A673 (cell line): ENCODE data around the gene ANKRD52. TPM values are rescaled to one million over a fixed set of nuclear protein-coding genes. Genes with fewer than 3 reads are reported as not detected.

Experiments
- BruUV-seq: library from RNA; stranded (reverse); fragments of 400-500 nt; replicated peaks from 2 replicates; lab custom pipeline; 2021; lab: Mats Ljungman, UMichigan
- CTCF ChIA-PET: fragments of 300-600 bp; sonication (Branson Sonifier 250); formaldehyde crosslinking; loops from one replicate; lab custom pipeline; 2022; ENCODE audit warnings: antibody characterized with exemption; lab: Charles Lee
- POLR2A ChIA-PET: fragments of 300-600 bp; sonication (Branson Sonifier 250); formaldehyde crosslinking; loops from one replicate; lab custom pipeline; 2022; ENCODE audit warnings: antibody characterized with exemption; ENCODE audit not compliant: low non-redundant PET; lab: Charles Lee
- DNase-seq: peaks from one replicate; pipeline ENCODE4 v3.0.0-alpha.2; 2015; ENCODE audit warnings: low spot score
- H3K27ac ChIP-seq: fragments of 200-600 bp; sonication (generic); 2 replicates; pipeline ENCODE4 v1.5.1; 2016; ENCODE audit warnings: mixed run types, low read depth, mild to moderate bottlenecking, mixed read lengths, antibody characterized with exemption, low read length; ENCODE audit not compliant: poor library complexity, severe bottlenecking
- H3K27me3 ChIP-seq: fragments of 200-600 bp; sonication (generic); replicated peaks from 2 replicates; pipeline ENCODE4 v1.6.1; 2017; ENCODE audit warnings: mixed run types, low read depth, mild to moderate bottlenecking, mixed read lengths, antibody characterized with exemption, low read length; ENCODE audit not compliant: insufficient read depth, poor library complexity
- H3K36me3 ChIP-seq: fragments of 200-600 bp; sonication (generic); 2 replicates; pipeline ENCODE4 v1.6.1; 2016; ENCODE audit warnings: mixed run types, mild to moderate bottlenecking, mixed read lengths, antibody characterized with exemption, low read length; ENCODE audit not compliant: insufficient read depth, poor library complexity, severe bottlenecking
- H3K4me1 ChIP-seq: fragments of 200-600 bp; sonication (generic); 2 replicates; pipeline ENCODE4 v1.6.1; 2017; ENCODE audit warnings: mixed run types, mild to moderate bottlenecking, mixed read lengths, antibody characterized with exemption, low read length; ENCODE audit not compliant: insufficient read depth, poor library complexity, severe bottlenecking
- H3K4me3 ChIP-seq: fragments of 200-600 bp; sonication (generic); 2 replicates; pipeline ENCODE4 v1.5.1; 2016; ENCODE audit warnings: low read depth, mixed run types, mild to moderate bottlenecking, mixed read lengths, low read length; ENCODE audit not compliant: poor library complexity, severe bottlenecking
- H3K9me3 ChIP-seq: fragments of 200-600 bp; sonication (generic); 2 replicates; pipeline ENCODE4 v1.6.1; 2016; ENCODE audit warnings: mixed run types, low read depth, mild to moderate bottlenecking, mixed read lengths, antibody characterized with exemption, low read length; ENCODE audit not compliant: poor library complexity, severe bottlenecking
- CTCF ChIP-seq: fragments of 300-800, 200-600 bp; sonication (generic); conservative IDR thresholded peaks from 2 replicates; pipeline ENCODE4 v1.5.1; 2017; ENCODE audit warnings: low read depth, mild to moderate bottlenecking, antibody characterized with exemption, low read length, moderate library complexity, mixed read lengths
- EZH2 ChIP-seq: fragments of 200-600 bp; sonication (generic); IDR thresholded peaks from 2 replicates; pipeline ENCODE4 v1.6.1; 2017; ENCODE audit warnings: borderline replicate concordance, low read depth, mild to moderate bottlenecking, mixed read lengths, antibody characterized with exemption, low read length; ENCODE audit not compliant: poor library complexity, severe bottlenecking
- intact Hi-C: fragments of 100-400 bp; cut with micrococcal nuclease; formaldehyde crosslinking; loops from one replicate; pipeline ENCODE4 v1.10.0; 2022; ENCODE audit not compliant: unreplicated experiment
- total RNA-seq: library from RNA; stranded (reverse); gene quantifications from 2 replicates; pipeline ENCODE4 v1.2.3, GENCODE V29; 2021

ANKRD52 gene
- total RNA-seq, 1 experiment from 2014 or later, result 74.7 TPM

GRCh38 chr12:56229082-56229481 lies 29.1 kb downstream of the ANKRD52 start:
- BruUV-seq, result no TSS peak

GRCh38 chr12:56224954-56225353 lies 33.2 kb downstream of the ANKRD52 start:
- intact Hi-C loops, result loop anchor here (1.0 to 5.0 kb wide), 2 partner anchors 32 kb away; partner anchors contain the start of gene ANKRD52
- no peak for DNase-seq
- POLR2A ChIA-PET, result interaction anchor here (0.5 kb wide), 1 partner anchor 32 kb away, joined by 3 read pairs; no protein-coding TSS in a partner anchor
- H3K9me3 ChIP-seq, result no peaks in the 10 kb centered on the region
- H3K4me1 ChIP-seq, result peaks cover 5% of the 10 kb centered on the region
- CTCF ChIA-PET, result no interaction called here
- no peaks in the 10 kb centered on the region for H3K27me3 ChIP-seq
- TF ChIP-seq CTCF, result no peak
- TF ChIP-seq EZH2, result no peak
- no TSS peak for BruUV-seq
- H3K4me3 ChIP-seq, result peak overlapping the region; percentile 65
- H3K27ac ChIP-seq, result peak overlapping the region; percentile 19
- H3K36me3 ChIP-seq, result no peaks in the 10 kb centered on the region

More at GRCh38 chr12:56229082-56229481, 29.1 kb downstream of the ANKRD52 start:
- no peak overlapping the region for H3K4me3 ChIP-seq
- no peaks in the 10 kb centered on the region for H3K36me3 ChIP-seq
- intact Hi-C loops, result no loop called here
- DNase-seq, result no peak
- ChIA-PET POLR2A (no interaction called here), CTCF (no interaction called here)
- H3K27me3 ChIP-seq, result no peaks in the 10 kb centered on the region
- no peak overlapping the region for H3K27ac ChIP-seq
- TF ChIP-seq EZH2 (no peak), CTCF (no peak)
- no peaks in the 10 kb centered on the region for H3K4me1 ChIP-seq
- H3K9me3 ChIP-seq, result no peaks in the 10 kb centered on the region

- TSS peak; percentile 63 for BruUV-seq
- no peaks in the 10 kb centered on the region for H3K27me3 ChIP-seq
- no peaks in the 10 kb centered on the region for H3K9me3 ChIP-seq
- H3K36me3 ChIP-seq, result no peaks in the 10 kb centered on the region
- no peak for TF ChIP-seq EZH2
- peak; percentile 98 for TF ChIP-seq CTCF
- peaks cover 5% of the 10 kb centered on the region for H3K4me1 ChIP-seq
- POLR2A ChIA-PET, result interaction anchor here (0.7 kb wide), 1 partner anchor 134 kb away, joined by 4 read pairs; no protein-coding TSS in a partner anchor
- CTCF ChIA-PET, result no interaction called here
- H3K4me3 ChIP-seq, result peak within 1 kb of the TSS; percentile 65
- DNase-seq, result peak; percentile 99
- H3K27ac ChIP-seq, result peak within 1 kb of the TSS; percentile 72
- intact Hi-C loops, result loop anchor here (1.0 to 5.0 kb wide), 2 partner anchors 31 to 33 kb away; partner anchors contain the start of gene ANKRD52
Measured at GRCh38 chr12:56224102-56224701, 34.0 kb downstream of the ANKRD52 start, which contains the start of gene NABP2. Gene NABP2, plus strand, starts transcription at chr12:56224342. Its CDS starts 515 bp downstream, at chr12:56224857.
